HEK293 (cell line): ENCODE measurements around the gene BRCC3.

Experiments
- CTCF ChIA-PET: fragments of 350-600 bp; formaldehyde crosslinking; extraction: SDS; loops from one replicate; lab custom pipeline; 2021; ENCODE audit warnings: antibody characterized with exemption; lab: Yijun Ruan, JAX
- POLR2A ChIA-PET: fragments of 300-600 bp; formaldehyde crosslinking; extraction: SDS; loops from one replicate; lab custom pipeline; 2020; ENCODE audit warnings: antibody characterized with exemption, inconsistent platforms; lab: Yijun Ruan, JAX
- H3K27ac ChIP-seq: fragments of 200-500 bp; sonication (Bioruptor generic); 2 replicates; pipeline ENCODE4 v1.5.1; 2014; ENCODE audit warnings: low read depth, low read length, control low read depth, inconsistent platforms; ENCODE audit errors: extremely low read depth
- H3K36me3 ChIP-seq, 2 experiments: fragments of 200-500 bp in 1 of 2; sonication (Bioruptor generic) in 1 of 2; 1 replicate in 1 of 2; 2 replicates in 1 of 2; pipeline ENCODE4 v1.5.1; 2014 to 2017; ENCODE audit warnings: inconsistent platforms in 2 of 2, low read length in 2 of 2; ENCODE audit not compliant: control insufficient read depth in 2 of 2, insufficient read depth in 1 of 2
- H3K4me1 ChIP-seq: fragments of 200-500 bp; sonication (Bioruptor generic); 2 replicates; pipeline ENCODE4 v1.5.1; 2014; ENCODE audit warnings: mild to moderate bottlenecking, low read length, inconsistent platforms; ENCODE audit not compliant: control insufficient read depth, insufficient read depth
- H3K4me3 ChIP-seq: 2 replicates; pipeline ENCODE4 v1.5.1; 2011; ENCODE audit warnings: low read depth, mild to moderate bottlenecking, control low read depth, low read length, moderate library complexity
- H3K9me3 ChIP-seq: fragments of 200-500 bp; sonication (Bioruptor generic); 2 replicates; pipeline ENCODE4 v1.5.1; 2014; ENCODE audit warnings: low read depth, low read length, inconsistent platforms; ENCODE audit not compliant: control insufficient read depth, insufficient read depth
- GLIS1 ChIP-seq: fragments of 450-650 bp; formaldehyde crosslinking; IDR thresholded peaks from 2 replicates; pipeline ENCODE4 v1.5.1; 2016; ENCODE audit warnings: missing biosample characterization, missing genetic modification characterization
- GLIS2 ChIP-seq: fragments of 450-650 bp; formaldehyde crosslinking; IDR thresholded peaks from 2 replicates; pipeline ENCODE4 v1.5.1; 2016; ENCODE audit warnings: missing biosample characterization, missing genetic modification characterization
- KLF8 ChIP-seq: fragments of 450-650 bp; formaldehyde crosslinking; IDR thresholded peaks from 2 replicates; pipeline ENCODE4 v1.5.1; 2016; ENCODE audit warnings: missing biosample characterization, missing genetic modification characterization
- MYNN ChIP-seq: fragments of 450-650 bp; formaldehyde crosslinking; IDR thresholded peaks from 2 replicates; pipeline ENCODE4 v1.5.1; 2016; ENCODE audit warnings: missing biosample characterization, missing genetic modification characterization, borderline replicate concordance
- SCRT1 ChIP-seq: fragments of 450-650 bp; formaldehyde crosslinking; IDR thresholded peaks from 2 replicates; pipeline ENCODE4 v1.5.1; 2016; ENCODE audit warnings: missing biosample characterization, missing genetic modification characterization, borderline replicate concordance
- SETDB1 ChIP-seq: IDR thresholded peaks from one replicate; pipeline ENCODE4 v1.6.1; 2017; ENCODE audit warnings: mild to moderate bottlenecking, low read length, moderate library complexity, mixed read lengths; ENCODE audit not compliant: insufficient read length
- ZBTB17 ChIP-seq: fragments of 450-650 bp; formaldehyde crosslinking; IDR thresholded peaks from 2 replicates; pipeline ENCODE4 v1.5.1; 2016; ENCODE audit warnings: missing biosample characterization, missing genetic modification characterization
- ZFP69B ChIP-seq: fragments of 450-650 bp; formaldehyde crosslinking; IDR thresholded peaks from 2 replicates; pipeline ENCODE4 v1.5.1; 2016; ENCODE audit warnings: missing biosample characterization, missing genetic modification characterization
- ZNF155 ChIP-seq: fragments of 450-650 bp; formaldehyde crosslinking; IDR thresholded peaks from 2 replicates; pipeline ENCODE4 v1.5.1; 2016; ENCODE audit warnings: missing biosample characterization, missing genetic modification characterization
- ZNF19 ChIP-seq: fragments of 450-650 bp; formaldehyde crosslinking; IDR thresholded peaks from 2 replicates; pipeline ENCODE4; 2016; ENCODE audit warnings: missing biosample characterization, missing genetic modification characterization, low read depth
- ZNF202 ChIP-seq: fragments of 450-650 bp; formaldehyde crosslinking; IDR thresholded peaks from 2 replicates; pipeline ENCODE4 v1.5.1; 2016; ENCODE audit warnings: missing biosample characterization, missing genetic modification characterization, borderline replicate concordance
- ZNF214 ChIP-seq: fragments of 450-650 bp; formaldehyde crosslinking; IDR thresholded peaks from 2 replicates; pipeline ENCODE4 v1.5.1; 2017; ENCODE audit warnings: missing biosample characterization, mild to moderate bottlenecking, missing genetic modification characterization, borderline replicate concordance
- ZNF223 ChIP-seq: fragments of 450-650 bp; formaldehyde crosslinking; IDR thresholded peaks from 2 replicates; pipeline ENCODE4 v1.5.1; 2016; ENCODE audit warnings: missing biosample characterization, missing genetic modification characterization
- ZNF248 ChIP-seq: fragments of 450-650 bp; formaldehyde crosslinking; IDR thresholded peaks from 2 replicates; pipeline ENCODE4 v1.5.1; 2017; ENCODE audit warnings: missing biosample characterization, missing genetic modification characterization
- ZNF416 ChIP-seq: fragments of 450-650 bp; formaldehyde crosslinking; IDR thresholded peaks from 2 replicates; pipeline ENCODE4 v1.5.1; 2016; ENCODE audit warnings: missing biosample characterization, missing genetic modification characterization
- ZNF501 ChIP-seq: fragments of 450-650 bp; formaldehyde crosslinking; IDR thresholded peaks from 2 replicates; pipeline ENCODE4 v1.5.1; 2016; ENCODE audit warnings: missing biosample characterization, missing genetic modification characterization
- ZNF521 ChIP-seq: fragments of 450-650 bp; formaldehyde crosslinking; IDR thresholded peaks from 2 replicates; pipeline ENCODE4 v1.5.1; 2017; ENCODE audit warnings: missing biosample characterization, mild to moderate bottlenecking, missing genetic modification characterization
- ZNF600 ChIP-seq: fragments of 450-650 bp; formaldehyde crosslinking; IDR thresholded peaks from 2 replicates; pipeline ENCODE4 v1.5.1; 2016; ENCODE audit warnings: missing biosample characterization, missing genetic modification characterization
- ZNF776 ChIP-seq: fragments of 450-650 bp; formaldehyde crosslinking; IDR thresholded peaks from 2 replicates; pipeline ENCODE4 v1.5.0; 2017; ENCODE audit warnings: missing biosample characterization, missing genetic modification characterization, borderline replicate concordance
- ZSCAN30 ChIP-seq: fragments of 450-650 bp; IDR thresholded peaks from 2 replicates; pipeline ENCODE4 v1.5.1; 2018; ENCODE audit warnings: missing biosample characterization, mild to moderate bottlenecking, missing genetic modification characterization, moderate library complexity
- TF ChIP-seq, protein P1 (sequence below): fragments of 450-650 bp; IDR thresholded peaks from 2 replicates; pipeline ENCODE4 v1.5.1; 2018; ENCODE audit warnings: missing biosample characterization, mild to moderate bottlenecking, missing genetic modification characterization
- TF ChIP-seq, protein P2 (sequence below): fragments of 450-650 bp; formaldehyde crosslinking; IDR thresholded peaks from 2 replicates; pipeline ENCODE4 v1.5.1; 2017; ENCODE audit warnings: missing biosample characterization, missing genetic modification characterization

The BRCC3 gene

DNA sequence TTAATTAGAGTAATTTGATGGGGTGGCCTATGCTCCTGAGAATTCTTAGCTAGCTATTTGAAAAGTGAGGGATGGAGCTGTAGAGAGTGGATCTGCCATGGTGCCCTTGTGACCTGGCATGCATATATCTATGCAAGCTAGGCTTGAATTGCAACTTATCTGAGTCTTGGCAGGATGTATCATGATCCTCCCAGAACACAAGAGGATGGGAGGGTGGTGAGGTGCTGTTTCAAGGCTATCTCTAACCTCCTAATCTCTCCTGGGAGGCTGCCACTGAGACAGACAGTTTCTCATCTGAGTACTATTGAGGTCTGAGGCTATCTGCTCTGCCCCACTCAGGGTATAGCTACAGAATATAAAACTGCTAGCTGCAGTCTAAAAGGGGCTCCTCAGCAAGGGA is 56.6 kb downstream of the BRCC3 start:
- ChIA-PET POLR2A (no interaction called here), CTCF (interaction anchor here (1.0 to 2.0 kb wide), 4 partner anchors 21 to 210 kb away, joined by 3 to 8 read pairs (median 4); no protein-coding TSS in a partner anchor)
- TF ChIP-seq ZNF202 (tag by site-specific recombination): no peak
- TF ChIP-seq KLF8 (tag by site-specific recombination): no peak
- no peak for TF ChIP-seq ZBTB17 (tag by site-specific recombination)
- TF ChIP-seq, protein P1, sequence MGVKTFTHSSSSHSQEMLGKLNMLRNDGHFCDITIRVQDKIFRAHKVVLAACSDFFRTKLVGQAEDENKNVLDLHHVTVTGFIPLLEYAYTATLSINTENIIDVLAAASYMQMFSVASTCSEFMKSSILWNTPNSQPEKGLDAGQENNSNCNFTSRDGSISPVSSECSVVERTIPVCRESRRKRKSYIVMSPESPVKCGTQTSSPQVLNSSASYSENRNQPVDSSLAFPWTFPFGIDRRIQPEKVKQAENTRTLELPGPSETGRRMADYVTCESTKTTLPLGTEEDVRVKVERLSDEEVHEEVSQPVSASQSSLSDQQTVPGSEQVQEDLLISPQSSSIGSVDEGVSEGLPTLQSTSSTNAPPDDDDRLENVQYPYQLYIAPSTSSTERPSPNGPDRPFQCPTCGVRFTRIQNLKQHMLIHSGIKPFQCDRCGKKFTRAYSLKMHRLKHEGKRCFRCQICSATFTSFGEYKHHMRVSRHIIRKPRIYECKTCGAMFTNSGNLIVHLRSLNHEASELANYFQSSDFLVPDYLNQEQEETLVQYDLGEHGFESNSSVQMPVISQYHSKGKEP: no peak
- TF ChIP-seq ZNF776 (tag by site-specific recombination): no peak
- no peak for TF ChIP-seq ZNF223
- Histone ChIP-seq H3K4me1 (no peaks in the 10 kb centered on the region), H3K9me3 (no peaks in the 10 kb centered on the region), H3K4me3 (no peak overlapping the region), H3K36me3 (peaks cover 0 to 5% of the 10 kb centered on the region in 2 experiments; a peak in 1 of 3 replicates), H3K27ac (no peak overlapping the region)

DNA sequence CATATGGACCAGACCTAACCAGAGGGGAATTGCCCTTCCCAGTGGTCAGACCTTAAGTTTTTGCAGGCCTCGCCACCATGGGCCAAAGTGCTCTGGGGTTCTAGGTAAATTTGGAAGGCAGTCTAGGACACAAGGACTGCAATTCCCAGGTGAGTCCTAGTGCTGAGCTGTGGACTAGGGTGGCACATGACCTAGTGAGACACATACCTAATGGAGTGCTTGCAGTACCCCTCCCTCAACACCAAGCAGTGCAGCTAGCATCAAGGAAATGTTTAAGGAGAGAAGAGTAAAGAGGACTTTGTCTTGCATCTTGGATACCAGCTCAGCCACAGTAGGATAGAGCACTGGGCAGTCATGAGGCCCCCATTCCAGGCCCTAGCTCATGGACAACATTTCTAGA is 60.8 kb downstream of the BRCC3 start:
- H3K36me3 ChIP-seq: no peaks in the 10 kb centered on the region
- ChIA-PET POLR2A (no interaction called here), CTCF (interaction anchor here (0.6 to 2.1 kb wide), 2 partner anchors 17 to 74 kb away, joined by 4 to 11 read pairs; no protein-coding TSS in a partner anchor)
- no peak overlapping the region for H3K27ac ChIP-seq
- H3K9me3 ChIP-seq: no peaks in the 10 kb centered on the region; the same call in 1 of the 2 replicates
- H3K4me3 ChIP-seq: no peak overlapping the region
- no peaks in the 10 kb centered on the region for H3K4me1 ChIP-seq
- TF ChIP-seq ZNF155 (tag by site-specific recombination) (no peak), ZNF416 (tag by site-specific recombination) (no peak), SCRT1 (tag by site-specific recombination) (no peak), GLIS1 (tag by site-specific recombination) (no peak), ZFP69B (tag by site-specific recombination) (no peak)
- TF ChIP-seq, protein P1: no peak

DNA sequence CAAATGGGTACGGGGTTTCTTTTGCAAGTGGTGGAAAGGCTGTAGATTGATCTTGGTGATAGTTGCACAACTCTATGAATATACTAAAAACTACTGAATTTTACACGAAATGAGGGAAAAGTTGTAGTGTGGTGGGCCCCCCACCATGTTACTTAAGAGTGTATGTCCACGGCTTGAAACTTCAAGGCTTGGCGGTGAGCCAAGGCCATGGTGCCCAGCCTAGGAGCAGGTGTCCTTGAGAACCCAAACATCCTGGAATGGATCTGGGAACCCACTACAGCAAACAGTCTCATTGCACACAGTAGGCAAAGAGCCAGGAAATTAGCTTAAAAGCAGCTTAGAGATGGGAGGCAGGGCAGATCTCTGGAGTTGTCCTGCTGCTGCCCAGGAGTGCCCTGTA is 62.9 kb downstream of the BRCC3 start:
- TF ChIP-seq ZNF521 (tag by site-specific recombination) (no peak), ZNF501 (tag by site-specific recombination) (no peak), SETDB1 (no peak), ZNF600 (tag by site-specific recombination) (no peak), ZNF214 (tag by site-specific recombination) (no peak), ZNF19 (tag by site-specific recombination) (no peak), ZSCAN30 (tag by site-specific recombination) (no peak), ZNF202 (tag by site-specific recombination) (no peak), ZNF248 (tag by site-specific recombination) (no peak), GLIS2 (tag by site-specific recombination) (no peak), KLF8 (tag by site-specific recombination) (no peak), MYNN (tag by site-specific recombination) (no peak)
- TF ChIP-seq, protein P2, sequence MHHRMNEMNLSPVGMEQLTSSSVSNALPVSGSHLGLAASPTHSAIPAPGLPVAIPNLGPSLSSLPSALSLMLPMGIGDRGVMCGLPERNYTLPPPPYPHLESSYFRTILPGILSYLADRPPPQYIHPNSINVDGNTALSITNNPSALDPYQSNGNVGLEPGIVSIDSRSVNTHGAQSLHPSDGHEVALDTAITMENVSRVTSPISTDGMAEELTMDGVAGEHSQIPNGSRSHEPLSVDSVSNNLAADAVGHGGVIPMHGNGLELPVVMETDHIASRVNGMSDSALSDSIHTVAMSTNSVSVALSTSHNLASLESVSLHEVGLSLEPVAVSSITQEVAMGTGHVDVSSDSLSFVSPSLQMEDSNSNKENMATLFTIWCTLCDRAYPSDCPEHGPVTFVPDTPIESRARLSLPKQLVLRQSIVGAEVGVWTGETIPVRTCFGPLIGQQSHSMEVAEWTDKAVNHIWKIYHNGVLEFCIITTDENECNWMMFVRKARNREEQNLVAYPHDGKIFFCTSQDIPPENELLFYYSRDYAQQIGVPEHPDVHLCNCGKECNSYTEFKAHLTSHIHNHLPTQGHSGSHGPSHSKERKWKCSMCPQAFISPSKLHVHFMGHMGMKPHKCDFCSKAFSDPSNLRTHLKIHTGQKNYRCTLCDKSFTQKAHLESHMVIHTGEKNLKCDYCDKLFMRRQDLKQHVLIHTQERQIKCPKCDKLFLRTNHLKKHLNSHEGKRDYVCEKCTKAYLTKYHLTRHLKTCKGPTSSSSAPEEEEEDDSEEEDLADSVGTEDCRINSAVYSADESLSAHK: no peak
- TF ChIP-seq, all 188 proteins: peak for 0
- Histone ChIP-seq H3K27ac (no peak overlapping the region), H3K36me3 (no peaks in the 10 kb centered on the region), H3K4me3 (no peak overlapping the region), H3K9me3 (no peaks in the 10 kb centered on the region; the same call in 1 of the 2 replicates), H3K4me1 (no peaks in the 10 kb centered on the region)
- ChIA-PET POLR2A (no interaction called here), CTCF (no interaction called here)
